ENCODE results near the gene TIAM1.

DNA sequence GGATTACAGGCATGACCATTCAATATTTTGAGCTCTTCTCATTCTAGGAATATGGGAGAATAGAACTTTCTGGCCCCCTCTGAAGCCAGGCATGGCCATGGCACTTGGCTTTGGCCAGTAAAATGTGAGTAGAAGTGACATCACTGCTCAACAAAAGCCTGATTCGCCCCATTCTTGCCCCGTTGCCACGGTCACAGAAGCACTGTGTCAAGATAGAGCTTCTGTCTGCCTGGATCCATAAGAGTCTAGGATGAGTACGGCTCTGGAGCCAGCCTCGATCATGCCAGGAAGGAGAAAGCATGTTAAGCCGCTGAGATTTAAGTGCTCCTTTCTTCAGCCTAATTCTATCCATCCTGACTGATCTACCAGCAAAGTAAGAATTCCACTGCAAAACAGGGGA lies 113.1 kb downstream of the TIAM1 start:
- TF ChIP-seq, protein P1, sequence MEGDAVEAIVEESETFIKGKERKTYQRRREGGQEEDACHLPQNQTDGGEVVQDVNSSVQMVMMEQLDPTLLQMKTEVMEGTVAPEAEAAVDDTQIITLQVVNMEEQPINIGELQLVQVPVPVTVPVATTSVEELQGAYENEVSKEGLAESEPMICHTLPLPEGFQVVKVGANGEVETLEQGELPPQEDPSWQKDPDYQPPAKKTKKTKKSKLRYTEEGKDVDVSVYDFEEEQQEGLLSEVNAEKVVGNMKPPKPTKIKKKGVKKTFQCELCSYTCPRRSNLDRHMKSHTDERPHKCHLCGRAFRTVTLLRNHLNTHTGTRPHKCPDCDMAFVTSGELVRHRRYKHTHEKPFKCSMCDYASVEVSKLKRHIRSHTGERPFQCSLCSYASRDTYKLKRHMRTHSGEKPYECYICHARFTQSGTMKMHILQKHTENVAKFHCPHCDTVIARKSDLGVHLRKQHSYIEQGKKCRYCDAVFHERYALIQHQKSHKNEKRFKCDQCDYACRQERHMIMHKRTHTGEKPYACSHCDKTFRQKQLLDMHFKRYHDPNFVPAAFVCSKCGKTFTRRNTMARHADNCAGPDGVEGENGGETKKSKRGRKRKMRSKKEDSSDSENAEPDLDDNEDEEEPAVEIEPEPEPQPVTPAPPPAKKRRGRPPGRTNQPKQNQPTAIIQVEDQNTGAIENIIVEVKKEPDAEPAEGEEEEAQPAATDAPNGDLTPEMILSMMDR (IDR thresholded peaks at IDR 0.05; ENCODE audit: insufficient read depth, low read depth, low read length): no peak
- TF ChIP-seq EZH2 (IDR thresholded peaks at IDR 0.05; ENCODE audit: insufficient read depth, low read length): no peak
